GM21447 (cell line): Measurements from ENCODE around the gene APIP.

Experiments used
- ATAC-seq: cut with Tn5 transposase; IDR thresholded peaks from one replicate; pipeline ENCODE4 v1.9.1; 2021; ENCODE audit not compliant: unreplicated experiment

The APIP gene

DNA sequence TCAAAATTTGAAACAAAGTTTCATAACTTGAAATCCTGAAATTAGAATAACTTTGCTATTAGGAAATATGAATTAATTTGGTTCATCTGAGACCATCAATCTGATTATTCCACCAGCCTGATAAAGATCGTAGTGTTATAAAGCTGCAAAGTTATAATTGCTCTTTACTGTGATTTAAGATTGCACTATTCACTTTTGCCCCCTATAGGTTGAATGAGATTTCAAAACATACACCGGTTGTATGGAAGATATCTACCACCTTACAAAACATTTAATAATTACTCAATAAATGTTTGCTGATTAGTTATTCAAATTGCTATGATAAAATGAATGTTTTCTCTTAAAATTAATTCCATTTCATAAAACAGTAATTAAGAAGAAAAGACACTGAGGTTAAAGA lies 26.1 kb downstream of the APIP start:
- ATAC-seq, result no peak

GRCh38 chr11:34887260-34887659 lies 28.9 kb downstream of the APIP start:
- ATAC-seq, result no peak

GRCh38 chr11:34886609-34887008 lies 29.6 kb downstream of the APIP start:
- ATAC-seq, result no peak

DNA sequence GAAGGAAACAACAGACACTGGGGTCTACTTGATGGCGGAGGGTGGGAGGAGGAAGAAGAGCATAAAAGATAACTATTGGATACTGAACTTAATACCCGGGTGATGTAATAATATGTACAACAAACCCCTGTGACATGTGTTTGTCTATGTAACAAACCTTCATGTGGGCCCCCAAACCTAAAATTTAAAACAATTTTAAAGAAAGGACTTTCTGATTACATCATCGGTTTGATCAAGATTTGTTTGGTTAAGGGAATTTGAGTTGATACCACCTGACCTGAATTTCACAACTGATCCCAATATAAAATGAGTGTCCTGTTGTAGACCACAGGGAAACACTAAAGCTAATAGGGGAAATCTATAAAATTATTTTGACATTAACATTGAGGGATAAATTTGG lies 34.3 kb downstream of the APIP start:
- ATAC-seq, result no peak

DNA sequence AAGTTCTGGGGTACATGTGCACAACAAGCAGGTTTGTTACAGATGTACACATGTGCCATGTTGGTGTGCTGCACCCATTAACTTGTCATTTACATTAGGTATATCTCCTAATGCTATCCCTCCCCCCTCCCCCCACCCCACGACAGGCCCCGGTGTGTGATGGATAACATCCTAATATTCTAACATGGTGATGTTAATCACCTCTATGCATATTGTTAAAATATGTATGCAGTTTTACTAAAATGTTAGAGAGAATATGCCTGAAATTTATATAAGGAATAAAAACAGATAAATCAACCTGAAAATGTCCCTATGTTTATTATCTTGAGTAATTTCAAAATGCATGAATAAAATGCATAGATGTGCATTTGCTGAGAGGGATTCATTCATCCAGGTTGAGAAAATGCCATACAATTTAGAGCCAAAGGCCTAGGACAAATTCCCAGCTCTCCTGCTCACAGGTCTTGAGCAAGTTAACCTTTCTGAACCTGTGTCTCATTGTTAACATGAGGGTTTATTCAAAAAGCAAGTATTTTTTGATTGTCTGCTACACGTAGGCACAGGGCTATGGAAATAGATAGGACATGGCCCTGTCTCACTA lies 38.7 kb downstream of the APIP start:
- no peak for ATAC-seq

DNA sequence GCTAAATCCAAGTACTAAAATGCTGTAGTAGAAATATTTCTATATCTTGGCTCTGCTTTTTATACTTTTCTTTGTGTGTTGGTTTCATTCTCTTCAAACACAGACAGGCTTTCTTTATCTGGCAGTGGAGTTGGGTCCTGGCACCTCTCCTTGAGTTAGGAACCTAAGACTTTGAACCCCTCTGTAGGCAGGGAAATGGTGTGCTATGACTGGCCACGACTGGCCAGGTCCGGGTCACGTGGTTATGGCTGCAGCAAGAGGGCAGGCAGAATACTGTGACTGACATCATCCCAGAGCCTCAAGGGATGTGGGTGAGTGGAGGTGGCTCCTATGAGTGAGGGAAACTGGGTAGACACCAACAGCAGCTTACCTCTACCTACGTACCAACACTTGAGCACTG lies 42.0 kb downstream of the APIP start:
- no peak for ATAC-seq

DNA sequence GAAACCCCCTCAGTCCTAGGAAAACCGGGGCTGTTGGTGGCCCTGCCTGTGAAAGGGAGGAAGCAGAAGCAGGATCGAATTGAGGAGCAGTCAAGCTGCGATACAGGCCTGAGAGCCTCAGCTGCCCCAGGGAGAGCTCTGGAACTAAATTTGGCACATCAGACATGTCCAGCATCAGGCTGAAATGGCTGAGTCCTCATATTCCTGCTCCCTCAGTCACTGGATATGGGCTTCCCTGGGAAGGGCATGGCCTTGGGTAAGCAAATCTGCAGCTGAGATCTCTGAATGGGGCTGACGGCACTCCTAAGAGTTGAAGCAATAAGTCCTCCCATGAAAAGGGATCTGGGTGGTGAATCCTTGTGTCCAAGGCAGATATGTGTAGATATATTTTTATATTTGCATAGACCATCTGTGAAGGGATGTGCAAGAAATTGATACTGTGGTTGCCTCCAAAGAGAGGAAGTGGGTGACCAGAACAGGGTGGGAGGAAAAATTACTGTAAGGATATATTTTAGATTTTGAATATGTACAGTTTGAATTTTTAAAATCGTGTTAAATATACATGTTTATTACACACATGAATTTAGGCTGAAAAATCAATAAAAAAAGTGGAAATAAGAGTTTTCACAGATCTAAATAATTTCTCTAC lies 45.5 kb downstream of the APIP start:
- no peak for ATAC-seq

- no peak for ATAC-seq
Observed at GRCh38 chr11:34869425-34869824, 46.8 kb downstream of the APIP start.

- ATAC-seq, result no peak
Observed at GRCh38 chr11:34866375-34866774, 49.8 kb downstream of the APIP start.

- no peak for ATAC-seq
Observed at GRCh38 chr11:34865261-34865660, 50.9 kb downstream of the APIP start.

- ATAC-seq, result no peak
Observed at GRCh38 chr11:34864424-34864823, 51.8 kb downstream of the APIP start.

GRCh38 chr11:34863048-34863447 lies 53.1 kb downstream of the APIP start:
- ATAC-seq, result no peak

DNA sequence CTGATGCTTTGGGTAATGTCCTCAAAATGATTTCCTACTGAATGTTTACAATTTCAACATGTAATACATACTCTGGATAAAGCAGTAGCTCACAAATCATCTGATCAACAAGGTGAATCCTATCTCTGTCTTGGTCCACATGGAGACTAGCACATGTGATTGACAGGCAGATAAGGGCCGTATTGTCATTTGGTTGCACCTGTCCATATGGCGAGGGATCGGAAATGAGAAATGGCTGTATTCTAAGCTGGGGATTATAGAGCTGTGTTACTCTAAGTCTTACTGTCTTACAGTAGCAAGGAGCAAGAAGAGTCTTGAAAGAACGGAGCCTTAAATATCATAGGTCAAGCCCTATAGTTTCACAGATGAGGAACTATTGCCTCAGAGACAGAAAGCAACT lies 55.7 kb downstream of the APIP start:
- no peak for ATAC-seq

- no peak for ATAC-seq
Observed at GRCh38 chr11:34860034-34860433, 56.1 kb downstream of the APIP start.

DNA sequence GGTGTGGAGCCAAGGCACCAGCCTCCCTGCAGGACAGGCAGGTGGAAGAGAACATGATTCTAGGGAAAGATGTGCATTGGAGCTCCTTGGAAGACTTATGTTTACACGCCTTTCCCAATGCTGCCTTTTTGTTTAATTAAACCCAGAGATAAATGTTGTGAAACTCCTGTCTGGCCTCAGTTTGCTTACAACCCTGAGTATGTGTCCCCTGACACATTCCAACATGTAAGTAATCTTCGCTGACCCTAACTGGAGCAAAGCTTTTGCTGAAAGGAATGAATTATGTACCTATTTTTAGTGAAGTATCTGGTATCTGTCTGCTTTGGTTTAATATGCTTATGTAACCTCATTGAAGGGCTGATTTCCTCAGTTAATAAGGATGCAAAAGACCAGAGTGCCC lies 56.7 kb downstream of the APIP start:
- no peak for ATAC-seq

DNA sequence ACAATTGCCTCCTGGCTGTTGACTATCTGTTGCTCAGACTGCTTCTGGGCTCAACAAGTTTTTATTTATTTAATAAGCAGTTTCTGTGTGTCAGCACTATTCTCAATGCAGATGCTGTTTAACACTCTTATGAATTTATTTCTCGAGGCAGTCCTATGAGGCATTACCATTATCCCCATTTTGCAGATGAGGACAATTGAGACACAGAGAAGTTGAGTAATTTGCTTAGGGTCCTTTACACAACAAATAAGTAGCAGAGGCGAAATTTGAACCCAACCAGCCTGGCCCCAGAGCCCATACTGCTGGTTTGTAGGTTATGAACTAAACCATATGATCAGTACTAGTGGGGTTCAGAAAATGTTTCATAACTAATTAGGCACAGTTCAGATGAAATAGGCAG lies 58.7 kb downstream of the APIP start:
- no peak for ATAC-seq

DNA sequence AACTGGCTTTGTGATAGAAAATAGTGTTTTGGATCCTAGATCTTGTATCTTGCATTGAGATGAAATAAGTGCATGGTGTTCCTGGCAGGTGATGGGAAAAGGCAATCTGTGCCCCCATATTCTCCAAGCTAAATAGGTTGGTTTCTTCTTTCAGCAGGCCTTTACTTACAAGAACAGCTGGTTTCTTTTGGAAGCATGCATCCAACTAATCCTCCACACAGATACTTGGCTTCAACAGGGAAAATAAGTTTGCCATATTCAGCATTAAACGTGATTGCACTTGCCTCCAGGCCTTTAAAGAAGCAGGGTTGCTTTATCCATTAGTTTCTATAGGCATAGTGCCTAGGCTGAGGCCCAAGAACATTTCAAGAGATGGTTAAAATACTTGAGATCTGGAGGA lies 59.9 kb downstream of the APIP start:
- no peak for ATAC-seq

DNA sequence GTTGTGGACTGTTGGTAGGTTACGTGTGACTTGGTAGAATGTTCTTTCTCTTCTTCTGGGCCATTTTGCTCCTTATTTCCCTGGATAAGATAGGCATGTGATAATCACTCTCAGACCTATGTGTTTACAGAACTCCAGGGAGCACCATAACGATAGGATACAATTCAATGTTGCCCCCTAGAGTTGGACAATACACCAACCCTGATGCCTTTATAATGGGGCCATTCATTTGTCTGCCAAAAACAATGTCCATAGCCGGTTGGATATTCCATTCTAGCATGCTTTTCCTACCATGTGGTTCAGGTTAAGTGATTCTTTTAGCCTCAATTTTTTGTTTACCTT lies 60.5 kb downstream of the APIP start:
- ATAC-seq, result no peak

DNA sequence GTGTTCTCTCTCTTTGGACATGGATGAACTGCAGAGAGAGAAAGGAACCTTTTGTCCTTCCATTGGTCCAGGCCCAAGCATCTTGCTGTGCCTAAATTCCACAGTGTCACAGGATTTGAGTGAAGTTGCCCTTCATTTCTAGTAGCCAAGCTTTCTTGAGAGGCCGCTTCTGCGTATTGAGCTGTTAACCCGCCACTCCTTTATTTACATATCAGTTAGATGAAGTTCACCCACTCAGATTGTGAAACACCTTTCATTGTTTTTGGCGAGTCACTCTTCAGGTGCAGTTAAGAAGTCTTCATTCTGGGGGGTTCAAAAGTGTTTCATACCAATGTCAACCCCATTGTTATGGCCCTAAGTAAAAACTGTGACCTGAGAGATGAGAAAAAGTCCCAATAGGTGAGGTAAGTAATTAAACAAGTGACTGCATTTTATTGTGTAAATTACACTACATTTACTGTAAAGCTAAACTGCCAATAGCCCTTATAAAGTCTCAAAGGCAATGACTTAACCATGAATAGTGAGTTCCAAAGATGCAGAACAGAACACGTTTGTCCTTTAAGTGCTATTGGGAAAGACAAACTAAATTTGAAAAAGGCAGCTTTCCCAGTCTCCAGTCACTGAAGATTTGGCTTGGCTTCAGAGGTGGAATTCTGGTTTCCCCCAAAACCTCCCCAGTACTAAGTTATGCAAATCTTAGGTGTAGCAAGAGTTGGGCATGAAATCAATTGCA lies 61.0 kb downstream of the APIP start:
- ATAC-seq, result no peak

- no peak for ATAC-seq
Observed at GRCh38 chr11:34851916-34852315, 64.3 kb downstream of the APIP start.

DNA sequence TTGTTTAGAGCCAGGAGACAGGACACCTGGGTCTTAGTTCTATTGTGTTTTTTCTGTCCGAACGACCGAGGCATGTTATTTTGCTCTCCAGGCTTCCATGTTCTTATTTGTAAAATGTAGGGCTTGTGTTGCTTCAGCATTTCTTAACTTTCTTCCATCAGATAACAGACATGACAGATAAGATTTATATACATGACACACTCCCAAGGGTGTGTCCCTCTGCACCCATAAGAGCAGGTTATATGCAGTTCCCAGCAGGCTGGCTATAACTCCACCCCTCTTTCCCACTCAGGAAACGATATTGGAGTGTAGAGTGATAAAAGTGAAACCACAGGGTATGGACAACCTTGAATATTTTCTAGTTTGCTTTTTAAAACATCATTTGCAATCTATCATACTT lies 65.8 kb downstream of the APIP start:
- no peak for ATAC-seq

DNA sequence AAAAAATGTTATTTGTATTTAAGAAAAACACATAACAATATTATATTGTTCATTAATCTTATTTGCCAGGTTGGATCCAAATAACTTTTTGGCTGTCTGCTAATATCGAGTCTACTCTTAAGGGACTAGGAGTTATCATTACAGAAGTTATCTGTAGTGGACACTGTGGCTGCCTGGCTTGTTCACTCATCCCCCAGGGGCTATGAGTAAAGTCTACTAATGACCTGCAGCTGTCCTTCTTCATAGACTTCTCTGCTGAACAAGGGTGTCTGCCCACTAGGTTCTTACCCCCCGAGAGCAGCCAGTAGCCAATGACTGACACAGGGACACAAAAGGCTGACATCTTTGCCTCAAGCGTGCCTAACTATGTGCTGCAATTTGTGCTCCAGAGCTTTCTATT lies 69.7 kb downstream of the APIP start:
- ATAC-seq, result no peak
